DMS53 treated with DMSO at 0.1 percent for 48 hours (cell line): Measurements from ENCODE around the gene RAB10.
"Not testable (repeated sequence)": the region's sequence is repeated elsewhere in the genome, so short reads cannot be mapped to it uniquely, and the experiment has no call there.

Experiments
- DNase-seq: peaks from one replicate; lab custom pipeline; 2025; ENCODE audit not compliant: unreplicated experiment; lab: John Stamatoyannopoulos, UW

The RAB10 gene

DNA sequence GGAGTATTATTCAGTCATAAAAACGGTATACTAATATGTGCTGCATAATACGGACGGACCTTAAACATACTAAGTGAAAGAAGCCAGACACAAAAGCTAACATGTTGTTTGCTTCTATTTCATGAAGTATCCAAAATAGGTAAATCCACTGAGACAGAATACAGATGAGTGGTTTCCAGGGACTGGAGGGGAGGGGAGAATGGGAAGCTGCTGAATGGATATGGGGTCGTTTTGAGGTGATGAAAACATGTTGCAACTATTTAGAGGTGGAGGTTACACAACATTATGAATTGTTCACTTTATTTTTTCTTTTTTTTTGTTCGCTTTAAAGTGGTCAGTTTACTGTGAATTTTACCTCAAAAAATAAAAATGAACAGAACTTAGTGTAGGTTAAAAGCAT, 52.9 kb downstream of the RAB10 start:
- DNase-seq: no peak

DNA sequence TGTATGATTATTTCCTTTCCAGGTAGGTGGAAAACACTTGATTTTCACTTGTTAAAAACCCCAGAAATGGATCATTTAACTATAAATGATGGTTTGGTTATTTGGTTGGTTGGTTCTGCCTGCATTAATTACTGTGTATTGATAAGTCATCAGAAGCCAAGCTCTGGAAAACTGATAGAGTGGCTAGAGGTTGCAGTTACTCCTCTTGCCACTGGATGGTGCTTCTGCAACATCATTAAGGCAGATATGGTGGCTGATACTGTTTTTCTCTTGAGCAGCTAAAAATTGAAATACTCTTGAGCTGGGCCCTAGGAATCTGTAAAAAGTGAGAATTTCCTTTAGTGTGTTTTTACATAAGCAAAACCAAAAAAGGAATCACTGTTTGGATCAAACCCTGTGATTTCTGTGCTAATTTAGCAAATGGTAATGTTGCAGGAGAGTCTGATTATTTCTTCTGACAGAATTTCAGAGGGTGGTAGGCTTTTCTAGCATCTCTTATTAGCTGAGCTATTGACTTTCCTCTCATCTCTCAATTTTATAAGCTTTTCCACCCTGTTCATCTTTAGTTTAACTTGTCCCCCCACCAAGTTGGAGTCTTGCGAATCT, 54.3 kb downstream of the RAB10 start:
- DNase-seq: no peak

DNA sequence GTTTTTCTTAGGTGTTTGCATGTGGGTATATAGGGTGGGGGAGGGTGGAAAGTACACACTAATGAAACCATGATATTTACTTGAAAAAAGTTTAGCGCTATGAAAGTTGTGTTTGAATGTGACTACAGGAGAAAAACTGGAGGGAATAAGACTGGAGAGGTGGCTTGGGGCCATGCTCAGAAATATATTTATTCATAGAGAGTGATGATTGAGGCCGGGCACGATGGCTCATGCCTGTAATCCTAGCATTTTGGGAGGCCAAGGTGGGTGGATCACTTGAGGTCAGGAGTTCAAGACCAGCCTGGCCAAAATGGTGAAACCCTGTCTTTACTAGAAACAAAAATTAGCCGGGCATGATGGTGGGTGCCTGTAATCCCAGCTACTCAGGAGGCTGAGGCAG, 55.0 kb downstream of the RAB10 start:
- not testable (repeated sequence) for DNase-seq

DNA sequence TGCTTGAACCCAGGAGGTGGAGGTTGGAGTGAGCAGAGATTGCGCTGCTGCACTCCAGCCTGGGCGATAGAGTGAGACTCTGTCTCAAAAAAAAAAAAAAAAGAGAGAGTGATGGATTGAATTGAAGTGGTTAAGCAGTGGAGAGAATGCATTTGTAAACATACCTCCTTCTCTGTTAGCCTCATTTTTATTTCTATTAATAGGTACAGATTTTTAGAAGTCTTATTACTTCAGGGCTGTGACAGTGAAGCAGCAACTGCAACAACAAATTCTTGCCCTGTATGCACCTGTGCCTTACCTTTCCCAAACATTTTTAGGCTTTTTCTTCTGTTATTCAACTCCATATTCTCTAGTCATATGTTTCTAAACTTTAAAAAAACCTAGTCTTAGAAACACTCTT, 55.5 kb downstream of the RAB10 start:
- DNase-seq: no peak

DNA sequence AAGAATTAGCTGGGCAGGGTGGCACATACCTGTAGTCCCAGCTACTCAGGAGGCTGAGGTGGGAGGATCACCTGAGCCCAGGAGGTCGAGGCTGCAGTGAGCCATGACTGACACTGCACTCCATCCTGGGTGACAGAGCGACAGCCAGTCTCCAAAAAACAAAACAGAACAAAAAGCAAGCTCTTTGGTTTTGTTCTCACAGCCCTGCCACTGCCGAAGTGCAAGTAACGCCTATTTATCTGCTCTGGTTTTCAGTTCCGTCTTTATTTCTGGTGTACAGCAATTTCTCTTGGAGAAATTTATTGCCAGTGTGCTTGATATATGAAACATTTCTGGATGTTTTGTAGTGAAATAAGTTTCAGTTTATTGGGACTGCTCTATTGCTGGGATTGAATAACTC, 61.9 kb downstream of the RAB10 start:
- no peak for DNase-seq

DNA sequence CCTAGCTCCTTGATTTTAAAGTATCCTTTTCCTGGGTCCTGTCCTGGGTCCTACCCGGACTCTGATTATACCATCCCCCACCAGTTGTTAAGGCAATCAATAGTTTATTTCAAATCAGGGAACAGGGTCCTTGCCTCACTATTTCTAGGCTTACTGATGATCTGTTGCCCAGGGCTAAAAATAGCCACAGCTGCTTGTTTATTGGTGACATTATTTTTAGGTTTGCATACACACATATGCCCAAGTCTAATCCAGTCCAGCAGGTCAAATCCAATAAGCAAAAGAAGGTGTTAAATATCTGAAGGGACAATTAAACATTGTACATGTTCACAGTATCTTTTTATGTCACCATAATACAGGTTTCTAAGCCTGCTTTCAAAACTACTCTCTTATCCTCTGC, 66.0 kb downstream of the RAB10 start:
- DNase-seq: no peak

DNA sequence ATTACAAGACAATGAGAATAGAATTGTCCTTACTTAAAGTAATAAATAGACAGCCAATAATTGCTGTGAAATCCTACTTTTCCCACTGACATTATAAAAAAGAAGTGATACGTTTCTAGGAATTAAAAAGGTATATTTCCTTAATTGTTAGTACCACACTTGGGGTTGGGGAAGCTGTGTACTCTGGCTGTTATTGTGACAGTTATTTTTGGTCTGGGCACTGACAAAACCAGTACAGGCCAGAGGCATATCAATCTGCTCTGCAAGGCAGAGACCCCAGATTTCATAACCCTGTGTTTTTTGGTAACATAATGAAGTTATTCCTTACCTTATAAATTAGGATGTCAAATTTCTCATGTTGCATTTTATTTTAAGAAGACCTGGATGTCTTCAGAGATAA, 66.5 kb downstream of the RAB10 start:
- no peak for DNase-seq

DNA sequence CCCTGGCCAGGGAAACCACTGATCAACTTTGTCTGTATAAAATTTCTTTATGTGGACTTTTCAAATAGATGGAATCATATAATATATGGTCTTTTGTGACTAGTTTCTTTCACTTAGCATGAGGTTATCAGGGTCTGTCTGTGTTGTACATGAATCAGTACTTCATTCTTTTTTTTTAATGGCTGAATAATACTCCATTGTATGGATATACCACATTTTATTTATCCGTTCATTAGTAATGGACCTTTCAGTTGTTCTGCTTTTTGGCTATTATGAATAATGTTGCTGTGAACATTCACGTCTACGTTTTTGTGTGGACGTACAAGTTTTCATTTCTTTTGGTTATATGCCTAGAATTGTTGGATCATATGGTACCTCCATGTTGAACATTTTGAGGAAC, 69.9 kb downstream of the RAB10 start:
- DNase-seq: no peak

DNA sequence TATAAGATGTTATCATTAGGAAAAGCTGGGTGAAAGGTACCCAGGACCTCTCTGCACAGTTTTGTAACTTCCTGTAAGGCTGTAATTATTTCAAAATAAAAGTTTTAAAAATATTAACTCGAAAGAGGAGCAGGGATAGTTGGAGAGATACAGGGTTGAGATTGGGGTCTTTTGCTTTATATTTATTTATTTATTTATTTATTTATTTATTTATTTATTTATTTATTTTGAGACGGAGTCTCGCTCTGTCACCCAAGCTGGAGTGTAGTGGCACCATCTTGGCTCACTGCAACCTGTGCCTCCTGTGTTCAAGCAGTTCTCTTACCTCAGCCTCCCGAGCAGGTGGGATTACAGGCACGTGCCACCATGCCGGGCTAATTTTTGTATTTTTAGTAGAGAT, 74.8 kb downstream of the RAB10 start:
- not testable (repeated sequence) for DNase-seq

DNA sequence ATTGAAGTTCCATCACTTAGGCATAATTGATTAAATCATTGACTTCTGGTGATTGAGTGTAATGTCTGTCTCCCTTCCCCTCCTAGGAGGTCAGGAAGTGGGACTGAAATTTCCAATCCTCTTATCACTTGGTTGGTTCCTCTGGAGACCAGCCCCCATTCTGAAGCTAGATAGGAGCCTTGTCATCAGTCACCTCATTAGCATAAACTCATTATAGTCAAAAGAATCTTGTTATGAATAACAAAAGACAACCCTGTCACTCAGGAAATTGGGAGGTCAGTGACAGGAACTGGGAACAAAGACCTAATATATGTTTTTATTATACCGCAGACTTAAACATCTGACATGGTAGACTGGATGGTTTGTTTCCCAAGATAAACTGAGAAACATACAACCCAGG, 78.3 kb downstream of the RAB10 start:
- DNase-seq: no peak

DNA sequence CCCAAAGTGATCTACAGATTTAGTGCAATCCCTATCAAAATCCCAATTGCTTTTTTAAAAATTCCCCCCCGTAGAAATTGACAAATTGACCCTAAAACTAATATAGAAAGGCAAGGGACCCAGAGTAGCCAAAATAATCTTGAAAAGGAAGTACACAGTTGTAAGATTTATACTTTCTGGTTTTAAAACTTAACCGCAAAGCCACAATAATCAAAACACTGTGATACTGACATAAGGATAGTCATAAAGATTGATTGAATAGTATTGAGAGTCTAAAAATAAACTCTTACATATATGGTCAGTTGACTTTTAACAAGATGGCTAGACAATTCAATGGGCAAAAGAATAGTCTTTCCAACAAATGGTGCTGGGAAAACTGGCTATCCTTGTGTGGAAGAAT, 80.3 kb downstream of the RAB10 start:
- no peak for DNase-seq

DNA sequence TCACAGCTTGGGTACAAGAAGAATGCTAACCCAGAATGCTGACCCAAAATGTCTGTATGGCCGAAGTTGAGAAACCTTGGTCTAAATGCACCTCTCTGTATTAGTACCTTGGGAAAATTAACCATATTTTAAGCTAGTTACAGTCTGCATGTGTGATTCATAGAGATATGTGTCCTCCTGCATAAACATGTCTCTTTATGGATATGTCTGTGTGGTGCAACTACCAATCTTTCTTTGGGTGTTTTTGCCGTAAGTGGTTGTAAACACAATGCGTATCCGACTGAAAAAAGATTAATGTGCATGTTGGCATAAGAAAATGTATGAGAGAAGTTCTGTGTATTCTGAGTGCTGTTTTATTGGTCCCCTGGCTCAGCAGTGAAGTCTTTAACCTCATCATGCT, 84.8 kb downstream of the RAB10 start:
- no peak for DNase-seq

DNA sequence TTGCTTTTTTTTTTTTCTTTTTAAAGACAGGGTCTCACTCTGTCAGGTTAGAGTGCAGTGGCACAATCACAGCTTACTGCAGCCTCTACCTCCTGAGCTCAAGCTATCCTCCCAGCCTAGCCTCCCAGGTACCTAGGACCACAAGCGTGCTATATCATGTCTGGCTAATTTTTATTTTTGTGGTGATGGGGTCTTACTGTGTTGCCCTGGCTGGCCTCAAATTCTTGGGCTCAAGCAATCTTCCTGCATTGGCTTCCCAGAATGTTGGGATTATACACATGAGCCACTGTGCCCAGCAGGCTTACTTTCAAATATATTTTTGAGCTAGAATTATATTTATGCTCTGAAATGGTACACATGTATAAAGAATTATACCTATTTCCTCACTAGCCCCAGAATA, 85.6 kb downstream of the RAB10 start:
- DNase-seq: no peak

DNA sequence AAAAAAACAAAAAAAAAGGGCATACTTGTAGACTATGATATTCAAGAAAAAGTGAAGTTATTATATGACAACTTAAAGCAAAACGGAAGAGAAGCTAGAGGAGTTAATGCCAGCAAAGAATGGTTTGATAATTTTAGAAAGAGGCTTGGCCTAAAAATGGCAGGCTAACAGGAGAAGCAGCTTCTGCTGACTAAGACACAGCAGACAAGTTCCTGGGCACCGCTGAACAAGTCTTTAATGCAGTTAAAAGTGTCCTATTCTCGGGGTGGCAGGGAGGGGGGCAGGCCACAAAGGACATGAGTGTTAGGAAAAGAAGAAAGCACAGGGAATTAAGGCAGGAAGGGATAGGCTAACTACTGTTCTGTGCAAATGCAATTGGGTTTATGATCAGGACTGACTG, 88.7 kb downstream of the RAB10 start:
- DNase-seq: no peak

DNA sequence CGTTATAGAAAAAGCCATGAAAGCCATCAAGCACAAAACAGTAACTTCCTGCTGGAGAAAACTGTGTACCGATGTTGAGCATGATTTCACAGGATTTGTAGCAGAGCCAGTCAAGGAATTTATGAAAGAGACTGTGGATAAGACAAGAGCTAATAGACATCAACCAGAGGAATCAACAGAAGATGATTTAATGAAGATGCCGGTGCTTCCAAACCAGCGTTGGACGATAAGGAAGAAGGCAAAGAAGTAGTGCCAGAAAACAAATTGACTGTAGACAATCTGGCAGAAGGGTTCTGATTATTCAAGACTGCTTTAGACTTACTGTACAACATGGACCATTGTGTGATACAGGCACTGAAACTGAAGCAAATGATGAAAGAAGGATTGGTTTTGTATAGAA, 89.5 kb downstream of the RAB10 start:
- DNase-seq: no peak

DNA sequence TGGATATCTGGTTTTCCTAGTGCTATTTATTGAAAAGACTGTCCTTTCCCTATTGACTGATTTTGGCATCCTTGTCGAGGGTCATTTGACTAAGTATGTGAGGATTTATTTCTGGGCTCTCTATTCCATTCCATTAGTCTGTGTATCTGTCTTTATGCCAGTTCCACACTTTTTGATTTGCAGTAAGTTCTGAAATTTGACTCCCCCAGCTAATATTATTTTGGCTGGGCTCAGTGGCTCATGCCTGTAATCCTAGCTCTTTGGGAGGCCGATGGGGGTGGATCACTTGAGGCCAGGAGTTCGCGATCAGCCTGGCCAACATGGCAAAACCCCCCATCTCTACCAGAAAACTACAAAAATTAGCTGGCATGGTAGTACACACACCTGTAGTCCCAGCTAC, 92.2 kb downstream of the RAB10 start:
- no peak for DNase-seq

DNA sequence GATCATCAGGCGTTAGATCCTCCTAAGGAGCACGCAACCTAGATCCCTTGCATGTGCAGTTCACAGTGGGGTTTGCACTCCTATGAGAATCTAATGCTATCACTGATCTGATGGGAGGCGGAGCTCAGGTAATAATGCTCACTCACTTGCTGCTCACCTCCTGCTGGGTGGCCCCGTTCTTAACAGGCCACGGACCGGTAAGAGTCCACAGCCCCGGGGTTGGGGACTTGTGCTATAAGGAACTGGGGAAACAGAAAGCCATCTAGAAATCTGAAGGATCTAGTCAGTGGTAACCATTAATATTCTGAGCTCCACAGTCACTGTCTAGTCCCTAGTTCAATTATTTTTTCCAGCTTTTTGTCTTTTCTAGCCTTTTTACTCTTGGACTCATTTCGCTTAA, 94.3 kb downstream of the RAB10 start:
- DNase-seq: no peak

DNA sequence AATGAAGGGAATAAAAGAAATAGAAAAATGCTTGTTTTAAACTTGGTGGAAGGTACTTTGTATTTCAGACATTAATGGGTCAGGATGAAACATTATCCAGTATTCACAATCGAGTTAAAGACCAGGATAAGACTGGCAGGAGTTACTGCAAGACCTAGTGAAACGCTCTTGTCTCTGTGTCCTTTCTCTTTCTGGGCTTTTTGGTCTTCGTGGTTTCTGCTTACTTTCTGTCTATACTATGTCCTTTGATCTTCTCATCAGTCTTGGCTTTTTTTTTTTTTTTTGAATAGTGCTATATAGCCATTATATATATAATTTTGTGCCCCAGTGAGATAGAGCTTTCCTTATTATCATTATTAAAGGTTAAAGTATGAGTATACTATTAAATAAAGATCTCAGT, 96.9 kb downstream of the RAB10 start:
- no peak for DNase-seq

DNA sequence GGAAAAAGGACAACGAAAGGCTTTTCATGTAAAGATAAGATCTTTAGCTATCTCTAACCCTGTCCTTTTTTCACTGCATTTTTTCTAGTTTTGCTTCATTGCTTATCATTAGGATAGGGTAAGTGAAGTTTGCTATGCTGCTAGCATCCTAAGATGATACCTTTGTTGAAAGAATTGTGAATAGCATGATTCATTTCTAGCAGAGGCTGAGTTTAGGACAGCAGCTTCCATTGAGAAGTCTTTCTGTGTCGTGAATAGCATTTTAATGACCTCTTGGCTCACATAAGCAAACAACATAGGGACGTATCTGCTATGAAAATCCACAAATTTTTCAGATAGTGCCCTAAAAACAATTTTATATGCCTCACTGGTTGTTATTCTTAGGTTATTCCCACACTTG, 102.6 kb downstream of the RAB10 start:
- DNase-seq: no peak

DNA sequence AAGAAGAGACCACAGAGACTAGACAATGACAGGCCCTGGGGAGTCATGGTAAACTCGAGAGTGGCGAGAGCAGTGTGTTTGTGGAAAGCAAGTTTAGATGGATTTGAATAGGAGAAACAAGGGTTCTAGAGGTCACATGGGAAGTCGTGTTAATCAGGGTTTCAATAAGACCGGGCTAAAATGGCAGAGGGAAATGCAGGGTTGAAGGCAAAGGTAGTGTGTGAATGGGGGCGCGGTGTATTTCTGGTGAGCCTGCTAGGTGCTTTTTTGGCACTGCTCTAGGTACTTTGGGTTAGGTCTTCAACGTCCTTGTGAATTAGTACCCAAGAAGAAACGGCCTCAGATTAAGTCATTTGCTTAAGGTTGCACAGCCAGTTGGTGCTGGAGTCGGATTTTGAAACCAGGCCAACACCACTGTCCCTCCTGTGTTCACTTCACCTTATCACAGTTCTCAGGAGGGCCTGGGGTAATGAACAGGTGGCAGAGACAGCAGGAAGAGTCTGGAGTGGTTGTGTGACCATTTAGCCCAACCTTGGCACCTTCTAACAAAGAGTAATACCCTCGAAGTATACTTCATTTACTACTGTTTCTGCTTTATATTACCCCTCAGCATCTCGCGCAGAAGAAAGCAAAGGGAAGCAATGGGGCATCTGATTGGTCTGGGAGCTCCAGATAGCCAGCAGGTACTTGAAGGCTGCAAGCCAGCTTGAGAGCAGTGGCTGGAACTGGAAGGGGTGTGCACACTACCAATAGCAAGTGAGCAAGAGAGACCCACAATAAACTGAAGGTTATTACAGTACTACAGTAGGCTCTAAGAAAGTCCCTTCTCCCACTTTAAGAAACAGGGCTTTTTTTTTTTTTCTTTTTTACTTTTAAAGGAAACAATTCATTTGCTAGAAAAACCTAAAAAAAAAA, 105.6 kb downstream of the RAB10 start:
- no peak for DNase-seq

DNA sequence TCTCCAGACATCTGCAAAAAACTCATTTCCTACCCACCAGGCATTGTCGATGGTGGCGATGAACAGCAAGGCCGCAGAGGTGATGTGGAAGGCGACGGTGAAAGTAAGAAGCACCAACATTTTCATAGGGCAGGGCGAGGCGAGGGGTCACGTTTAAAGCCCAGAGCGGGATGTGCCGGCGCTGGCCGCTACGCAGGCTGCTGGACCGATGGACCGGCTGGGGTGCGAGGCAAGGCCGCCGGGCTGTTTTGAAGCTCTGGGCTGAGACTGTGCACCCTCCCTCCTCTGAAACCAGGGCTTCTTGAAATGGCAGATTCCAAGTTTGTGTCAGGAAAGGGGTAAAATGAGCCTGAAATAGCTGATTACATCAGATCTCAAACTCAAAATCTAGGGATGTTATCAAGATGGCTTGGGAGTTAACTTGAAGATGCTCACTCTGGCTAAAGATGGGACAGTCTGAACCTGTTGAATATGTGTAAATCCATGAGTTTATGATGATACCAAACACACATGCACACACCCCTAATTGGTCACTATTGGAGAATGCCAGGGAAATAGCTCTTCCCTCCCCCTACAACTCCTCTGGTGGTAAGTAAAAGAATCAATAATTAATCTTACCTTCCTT, 107.4 kb downstream of the RAB10 start:
- DNase-seq: no peak

DNA sequence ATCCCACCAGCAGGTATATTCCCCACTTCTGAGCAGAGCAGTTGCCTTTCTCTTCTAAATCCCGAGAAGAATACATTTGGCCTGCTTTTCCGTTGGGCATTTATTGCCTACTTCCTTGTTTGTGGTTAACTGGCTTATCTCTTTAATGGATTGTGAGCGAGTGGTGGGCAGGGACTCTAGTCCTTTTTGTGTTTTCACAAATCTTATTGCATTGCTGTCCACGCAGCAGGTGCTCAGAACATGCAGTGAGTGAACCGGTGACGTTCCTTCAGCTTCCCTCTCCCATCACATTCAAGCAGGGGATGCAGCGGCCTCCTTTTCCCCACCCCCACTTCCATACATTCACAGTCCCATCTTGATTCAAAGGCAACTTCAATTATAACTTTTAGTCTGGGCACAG, 110.1 kb downstream of the RAB10 start:
- DNase-seq: no peak
